ENCODE data around the gene RNF141.

The RNF141 gene

DNA sequence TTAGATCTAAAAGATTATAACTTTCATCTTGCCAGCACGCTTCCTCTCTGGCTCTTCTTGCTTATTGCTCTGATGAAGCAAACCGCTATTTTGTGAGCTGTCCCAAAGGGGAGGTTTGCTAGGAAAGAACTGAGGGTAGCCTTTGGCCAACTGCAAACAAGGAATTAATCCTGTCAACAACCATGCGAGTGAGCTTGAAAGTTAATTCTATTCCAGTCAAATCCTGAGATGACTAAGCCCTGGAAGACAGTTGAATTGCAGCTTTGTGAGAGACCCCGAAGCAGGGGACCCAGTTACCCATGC, 10.3 kb upstream of the RNF141 start:
- H3K27me3 ChIP-seq = no peaks in the 10 kb centered on the region
- TF ChIP-seq, protein P1, sequence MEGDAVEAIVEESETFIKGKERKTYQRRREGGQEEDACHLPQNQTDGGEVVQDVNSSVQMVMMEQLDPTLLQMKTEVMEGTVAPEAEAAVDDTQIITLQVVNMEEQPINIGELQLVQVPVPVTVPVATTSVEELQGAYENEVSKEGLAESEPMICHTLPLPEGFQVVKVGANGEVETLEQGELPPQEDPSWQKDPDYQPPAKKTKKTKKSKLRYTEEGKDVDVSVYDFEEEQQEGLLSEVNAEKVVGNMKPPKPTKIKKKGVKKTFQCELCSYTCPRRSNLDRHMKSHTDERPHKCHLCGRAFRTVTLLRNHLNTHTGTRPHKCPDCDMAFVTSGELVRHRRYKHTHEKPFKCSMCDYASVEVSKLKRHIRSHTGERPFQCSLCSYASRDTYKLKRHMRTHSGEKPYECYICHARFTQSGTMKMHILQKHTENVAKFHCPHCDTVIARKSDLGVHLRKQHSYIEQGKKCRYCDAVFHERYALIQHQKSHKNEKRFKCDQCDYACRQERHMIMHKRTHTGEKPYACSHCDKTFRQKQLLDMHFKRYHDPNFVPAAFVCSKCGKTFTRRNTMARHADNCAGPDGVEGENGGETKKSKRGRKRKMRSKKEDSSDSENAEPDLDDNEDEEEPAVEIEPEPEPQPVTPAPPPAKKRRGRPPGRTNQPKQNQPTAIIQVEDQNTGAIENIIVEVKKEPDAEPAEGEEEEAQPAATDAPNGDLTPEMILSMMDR (IDR thresholded peaks at IDR 0.05) = no peak
- peaks cover 0 to 6% (median 5%) of the 10 kb centered on the region in 3 donors for H3K9me3 ChIP-seq
- no peaks in the 10 kb centered on the region for H3K4me1 ChIP-seq
- intact Hi-C loops (cut with DNase I; ENCODE audit: low total_unique reads) = no loop called here
- no peak overlapping the region for H3K27ac ChIP-seq
- no peak for DNase-seq
- H3K4me3 ChIP-seq = no peak overlapping the region
- H3K36me3 ChIP-seq = no peaks in the 10 kb centered on the region

DNA sequence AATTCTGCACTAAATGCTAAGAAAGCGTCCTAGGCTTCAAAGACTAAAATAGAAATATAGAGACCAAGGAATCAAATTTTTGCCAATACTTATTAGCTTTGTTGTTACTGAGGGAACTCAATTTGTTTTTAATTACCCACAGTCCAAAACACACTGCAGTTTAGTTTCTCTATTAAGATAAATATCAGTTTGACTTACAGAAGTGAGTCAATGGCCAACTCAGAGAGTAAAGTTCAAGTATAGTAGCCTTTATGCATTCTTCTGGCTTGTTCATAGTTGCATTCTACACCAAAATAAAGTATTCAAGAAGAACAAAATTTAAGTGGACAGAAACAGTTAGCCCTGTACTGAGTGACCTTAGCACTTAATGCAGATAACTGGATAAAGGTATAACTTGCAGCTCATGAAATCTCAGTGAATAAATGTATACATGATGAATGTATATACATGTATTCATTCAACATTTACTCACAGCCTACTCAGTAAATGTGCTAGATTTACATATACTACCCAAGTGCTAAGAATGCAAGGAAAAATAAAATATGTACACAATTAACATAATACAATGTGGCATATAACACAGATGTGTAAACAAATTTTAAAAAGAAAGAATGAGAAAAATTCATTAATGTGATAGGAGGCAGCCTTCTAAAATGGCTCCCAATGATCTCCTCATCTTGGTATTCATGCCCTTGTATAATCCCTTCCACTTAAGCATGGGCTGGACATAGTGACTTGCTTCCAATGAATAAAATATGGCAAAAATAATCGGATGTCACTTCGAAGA, 9.7 kb upstream of the RNF141 start:
- Histone ChIP-seq H3K27me3 (no peaks in the 10 kb centered on the region), H3K9me3 (peaks cover 0 to 6% (median 5%) of the 10 kb centered on the region in 3 donors), H3K4me1 (no peaks in the 10 kb centered on the region), H3K27ac (no peak overlapping the region), H3K4me3 (no peak overlapping the region), H3K36me3 (no peaks in the 10 kb centered on the region)
- no peak for DNase-seq
- intact Hi-C loops (cut with DNase I; ENCODE audit: low total_unique reads) = no loop called here
- TF ChIP-seq, protein P1 (IDR thresholded peaks at IDR 0.05) = no peak

DNA sequence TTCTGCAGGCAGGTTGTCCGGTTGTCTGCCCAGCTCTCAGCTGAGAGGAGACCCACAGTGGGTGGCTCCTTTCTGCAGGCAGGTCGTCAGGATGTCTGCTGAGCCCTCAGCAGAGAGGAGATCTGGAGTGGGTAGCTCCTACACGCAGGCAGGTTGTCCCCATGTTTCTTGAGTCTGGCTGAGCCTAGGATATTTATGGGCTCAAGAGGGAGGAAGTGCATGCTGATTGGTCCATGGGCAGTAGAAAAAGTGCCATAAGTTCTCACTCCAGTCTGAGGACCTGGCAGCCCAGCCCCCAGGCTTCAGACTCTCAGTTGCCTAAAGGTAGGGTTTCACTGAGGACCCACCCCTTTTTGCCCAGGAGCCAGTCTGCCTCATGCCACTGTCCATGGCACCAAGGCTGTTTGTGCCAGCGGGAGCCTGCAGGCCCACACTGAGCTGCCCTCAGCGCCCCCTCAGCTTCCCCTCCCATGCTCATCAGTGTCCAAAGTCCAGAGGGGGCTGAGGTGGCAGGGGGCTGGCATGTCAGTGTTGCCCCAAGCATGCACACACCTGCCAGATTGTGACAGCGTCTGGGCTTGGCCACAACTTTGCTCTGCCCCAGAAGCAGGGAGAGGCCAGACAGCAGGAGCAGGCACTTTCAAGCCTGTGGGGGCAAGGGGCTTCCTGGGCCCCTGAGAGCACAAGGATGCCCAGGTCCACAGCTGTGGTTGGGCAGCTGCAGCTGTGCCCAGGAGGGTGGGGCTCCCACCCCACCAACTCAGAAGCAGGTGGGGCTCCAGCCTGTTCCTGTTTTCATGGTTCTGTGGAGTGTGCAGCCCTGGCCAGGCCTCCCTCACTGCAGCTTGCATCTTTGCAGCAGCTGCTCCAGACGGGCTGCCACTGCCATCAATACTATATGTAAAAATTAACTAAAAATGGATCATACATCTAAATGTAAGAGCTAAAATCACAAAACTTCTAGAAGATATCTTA, 3.8 kb upstream of the RNF141 start:
- TF ChIP-seq, protein P1 (IDR thresholded peaks at IDR 0.05) = no peak

DNA sequence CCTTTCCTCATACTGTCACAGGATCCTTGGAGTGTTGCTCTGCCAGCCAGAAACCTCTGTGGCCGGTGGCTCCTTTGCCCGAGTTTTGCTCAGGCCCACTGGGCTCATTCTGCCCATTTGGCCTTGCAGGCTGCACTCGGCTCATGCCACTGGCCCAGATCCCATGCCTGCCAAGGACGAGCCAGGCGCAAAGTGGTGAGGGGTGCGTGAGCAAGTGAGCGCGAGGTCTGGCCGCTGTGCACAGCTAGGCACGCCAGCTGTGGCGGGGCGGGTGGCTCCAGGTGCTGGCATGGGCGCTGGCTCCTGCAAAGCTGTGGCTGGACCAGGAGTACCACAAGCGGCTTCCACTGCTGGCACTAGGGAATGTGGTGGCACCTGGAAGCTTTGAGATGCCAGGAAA, 2.8 kb upstream of the RNF141 start:
- Histone ChIP-seq H3K27me3 (no peaks in the 10 kb centered on the region), H3K4me1 (peaks cover 0 to 15% (median 5%) of the 10 kb centered on the region in 4 donors), H3K9me3 (no peaks in the 10 kb centered on the region), H3K36me3 (no peaks in the 10 kb centered on the region), H3K27ac (no peak overlapping the region), H3K4me3 (no peak overlapping the region)
- TF ChIP-seq, protein P1 (IDR thresholded peaks at IDR 0.05) = no peak
- intact Hi-C loops (cut with DNase I; ENCODE audit: low total_unique reads) = no loop called here
- DNase-seq = peak in 1 of 2 donors; percentile 59

More for the DNA sequence above, 3.8 kb upstream of the RNF141 start:
- Histone ChIP-seq H3K9me3 (no peaks in the 10 kb centered on the region), H3K27ac (no peak overlapping the region), H3K4me1 (peaks cover 0 to 6% (median 3%) of the 10 kb centered on the region in 4 donors), H3K27me3 (no peaks in the 10 kb centered on the region), H3K36me3 (no peaks in the 10 kb centered on the region), H3K4me3 (no peak overlapping the region)
- intact Hi-C loops (cut with DNase I; ENCODE audit: low total_unique reads) = no loop called here
- peak in 1 of 2 donors; percentile 59 for DNase-seq

DNA sequence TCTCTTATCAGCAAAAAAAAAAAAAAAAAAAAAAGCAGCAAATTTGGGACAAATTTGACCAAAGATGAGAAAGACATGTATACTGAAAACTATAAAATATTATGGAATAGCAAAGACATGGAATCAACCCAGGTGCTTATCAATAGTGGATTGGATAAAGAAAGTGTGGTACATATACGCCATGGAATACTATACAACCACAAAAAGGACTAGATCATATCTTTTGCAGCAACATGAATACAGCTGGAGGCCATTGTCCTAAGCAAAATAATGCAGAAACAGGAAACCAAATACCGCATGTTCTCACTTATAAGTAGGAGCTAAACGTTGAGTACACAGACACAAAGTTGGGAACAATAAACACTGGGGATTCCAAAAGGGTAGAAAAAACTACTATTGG, 1.8 kb upstream of the RNF141 start:
- no peak overlapping the region for H3K27ac ChIP-seq
- no peaks in the 10 kb centered on the region for H3K27me3 ChIP-seq
- no peaks in the 10 kb centered on the region for H3K36me3 ChIP-seq
- TF ChIP-seq, protein P1 (IDR thresholded peaks at IDR 0.05) = no peak
- intact Hi-C loops (cut with DNase I; ENCODE audit: low total_unique reads) = no loop called here
- DNase-seq = no peak
- H3K9me3 ChIP-seq = no peaks in the 10 kb centered on the region
- H3K4me3 ChIP-seq = no peak overlapping the region
- peaks cover 0 to 25% (median 12%) of the 10 kb centered on the region in 4 donors for H3K4me1 ChIP-seq

Data from tibial artery (tissue), 4 donors.